Measurements from ENCODE around the gene ACP2. TPM values are rescaled to one million over a fixed set of nuclear protein-coding genes. Genes with fewer than 3 reads are reported as not detected.

Gene ACP2, protein sequence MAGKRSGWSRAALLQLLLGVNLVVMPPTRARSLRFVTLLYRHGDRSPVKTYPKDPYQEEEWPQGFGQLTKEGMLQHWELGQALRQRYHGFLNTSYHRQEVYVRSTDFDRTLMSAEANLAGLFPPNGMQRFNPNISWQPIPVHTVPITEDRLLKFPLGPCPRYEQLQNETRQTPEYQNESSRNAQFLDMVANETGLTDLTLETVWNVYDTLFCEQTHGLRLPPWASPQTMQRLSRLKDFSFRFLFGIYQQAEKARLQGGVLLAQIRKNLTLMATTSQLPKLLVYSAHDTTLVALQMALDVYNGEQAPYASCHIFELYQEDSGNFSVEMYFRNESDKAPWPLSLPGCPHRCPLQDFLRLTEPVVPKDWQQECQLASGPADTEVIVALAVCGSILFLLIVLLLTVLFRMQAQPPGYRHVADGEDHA
- total RNA-seq (2021; fragmentation: NEBNext Ultra II Directional; extraction: Animal tissue kit (Norgen Biotek cat#: 25700)) = 10 to 100 TPM; 33.4 to 37.4 (median 36.1) TPM
- long read RNA-seq, transcript ACP2-201 (11 exons, 2,203 nt) = major isoform, 27 of 34 reads
- long read RNA-seq, partial matches to known transcripts = 4 of 34 reads
- long read RNA-seq, other reads (novel, unspliced or antisense) = 3 of 34 reads

DNA sequence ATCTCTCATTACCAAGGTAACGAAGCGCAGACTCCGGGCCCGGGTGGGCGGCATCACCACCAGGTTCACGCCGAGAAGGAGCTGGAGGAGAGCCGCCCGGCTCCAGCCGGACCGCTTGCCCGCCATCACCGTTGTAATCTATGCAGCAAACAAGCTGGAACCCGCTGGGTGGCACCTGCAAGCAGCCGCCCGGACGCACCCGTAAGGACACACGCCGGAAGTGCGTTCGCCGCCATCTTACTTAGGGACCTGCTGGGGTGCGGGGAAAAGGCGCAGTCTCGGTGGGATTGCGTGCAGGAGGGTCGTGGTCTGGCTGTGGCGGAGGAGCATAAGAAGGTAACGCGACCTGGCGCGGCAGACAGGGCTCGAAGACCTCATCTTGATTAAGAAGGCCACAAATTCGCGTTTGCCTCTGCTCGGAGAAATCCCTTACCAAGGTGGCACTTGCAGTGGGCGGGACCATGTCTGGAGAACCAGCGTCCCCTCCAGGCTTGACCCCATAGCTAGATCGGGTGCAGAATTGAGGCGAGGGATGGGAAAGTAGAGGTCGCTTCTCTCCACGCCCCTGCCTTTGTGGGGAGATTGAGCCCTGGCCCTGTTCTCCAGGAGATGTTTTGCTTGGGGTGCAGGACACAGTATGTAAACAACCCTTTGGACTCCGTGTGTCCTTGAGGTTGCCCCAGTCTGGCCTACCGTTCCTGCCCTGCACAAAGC is at the start of gene ACP2:
TSS of gene ACP2 (minus strand) at position 151 of the 714 bp plus-strand sequence. CDS start at position 126, 25 bp downstream.
- peak; percentile 83 for DNase-seq
- Mint-ChIP-seq H3K36me3 (ENCODE audit: low read depth) (no peaks in the 10 kb centered on the region), H3K9me3 (no peaks in the 10 kb centered on the region), H3K27ac (peak within 1 kb of the TSS; percentile 94), H3K27me3 (ENCODE audit: insufficient read depth) (no peaks in the 10 kb centered on the region), H3K4me1 (ENCODE audit: low read depth) (peaks cover 14% of the 10 kb centered on the region), H3K4me3 (peak within 1 kb of the TSS; percentile 96)
- TF ChIP-seq, protein P1, sequence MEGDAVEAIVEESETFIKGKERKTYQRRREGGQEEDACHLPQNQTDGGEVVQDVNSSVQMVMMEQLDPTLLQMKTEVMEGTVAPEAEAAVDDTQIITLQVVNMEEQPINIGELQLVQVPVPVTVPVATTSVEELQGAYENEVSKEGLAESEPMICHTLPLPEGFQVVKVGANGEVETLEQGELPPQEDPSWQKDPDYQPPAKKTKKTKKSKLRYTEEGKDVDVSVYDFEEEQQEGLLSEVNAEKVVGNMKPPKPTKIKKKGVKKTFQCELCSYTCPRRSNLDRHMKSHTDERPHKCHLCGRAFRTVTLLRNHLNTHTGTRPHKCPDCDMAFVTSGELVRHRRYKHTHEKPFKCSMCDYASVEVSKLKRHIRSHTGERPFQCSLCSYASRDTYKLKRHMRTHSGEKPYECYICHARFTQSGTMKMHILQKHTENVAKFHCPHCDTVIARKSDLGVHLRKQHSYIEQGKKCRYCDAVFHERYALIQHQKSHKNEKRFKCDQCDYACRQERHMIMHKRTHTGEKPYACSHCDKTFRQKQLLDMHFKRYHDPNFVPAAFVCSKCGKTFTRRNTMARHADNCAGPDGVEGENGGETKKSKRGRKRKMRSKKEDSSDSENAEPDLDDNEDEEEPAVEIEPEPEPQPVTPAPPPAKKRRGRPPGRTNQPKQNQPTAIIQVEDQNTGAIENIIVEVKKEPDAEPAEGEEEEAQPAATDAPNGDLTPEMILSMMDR (IDR thresholded peaks at IDR 0.05) = peak; percentile 23; the same call in 1 of the 2 replicates

DNA sequence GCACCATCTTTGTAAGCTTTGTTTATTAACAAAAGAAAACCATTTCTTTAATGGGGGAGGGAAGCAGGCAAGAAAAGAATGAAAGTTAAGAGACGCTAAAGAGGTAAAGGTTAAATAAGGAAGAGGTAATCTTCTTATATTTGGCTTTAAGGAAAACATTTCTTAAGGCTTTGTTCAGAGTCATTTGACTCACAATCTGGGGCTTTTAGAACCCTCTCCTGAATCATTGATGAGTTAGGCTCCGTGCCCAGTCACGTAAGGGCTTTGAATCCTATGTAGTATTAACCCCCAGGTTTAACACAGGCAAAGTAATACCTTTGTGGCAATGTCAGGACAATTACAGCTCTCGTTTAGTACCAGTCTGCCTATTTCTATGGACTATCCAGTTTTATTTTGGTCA is 47.4 kb upstream of the ACP2 start:
- H3K36me3 Mint-ChIP-seq (ENCODE audit: low read depth) = peaks cover 42% of the 10 kb centered on the region
- TF ChIP-seq, protein P1 (IDR thresholded peaks at IDR 0.05) = no peak
- peaks cover 13% of the 10 kb centered on the region; the same call in 1 of the 2 replicates for H3K9me3 Mint-ChIP-seq
- no peaks in the 10 kb centered on the region; the same call in 1 of the 2 replicates for H3K27me3 Mint-ChIP-seq (ENCODE audit: insufficient read depth)
- no peaks in the 10 kb centered on the region for H3K4me1 Mint-ChIP-seq (ENCODE audit: low read depth)
- DNase-seq = no peak
- H3K27ac Mint-ChIP-seq = no peak overlapping the region
- no peak overlapping the region for H3K4me3 Mint-ChIP-seq

DNA sequence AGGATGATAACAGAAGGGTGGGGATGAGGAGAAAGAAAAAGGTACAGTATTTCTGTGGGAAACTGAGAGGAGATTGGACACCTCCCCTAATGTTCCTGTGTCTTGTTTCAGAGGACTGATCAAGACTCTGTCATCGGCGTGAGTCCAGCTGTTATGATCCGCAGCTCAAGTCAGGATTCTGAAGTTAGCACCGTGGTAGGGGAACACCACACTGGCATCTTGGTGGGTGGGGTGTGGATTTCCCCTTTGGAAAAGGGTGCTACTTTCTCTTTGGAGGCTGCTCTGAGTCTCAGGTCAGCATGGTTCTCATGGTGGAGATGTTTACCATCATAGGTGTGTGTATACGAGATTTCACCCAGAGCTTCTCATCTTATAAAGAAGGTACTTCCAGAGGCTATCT is 46.8 kb upstream of the ACP2 start:
- H3K9me3 Mint-ChIP-seq = peaks cover 13% of the 10 kb centered on the region; the same call in 1 of the 2 replicates
- no peak overlapping the region for H3K27ac Mint-ChIP-seq
- DNase-seq = no peak
- TF ChIP-seq, protein P1 (IDR thresholded peaks at IDR 0.05) = no peak
- no peak overlapping the region for H3K4me3 Mint-ChIP-seq
- H3K4me1 Mint-ChIP-seq (ENCODE audit: low read depth) = no peaks in the 10 kb centered on the region
- peaks cover 43% of the 10 kb centered on the region for H3K36me3 Mint-ChIP-seq (ENCODE audit: low read depth)
- H3K27me3 Mint-ChIP-seq (ENCODE audit: insufficient read depth) = no peaks in the 10 kb centered on the region; the same call in none of the 2 replicates

DNA sequence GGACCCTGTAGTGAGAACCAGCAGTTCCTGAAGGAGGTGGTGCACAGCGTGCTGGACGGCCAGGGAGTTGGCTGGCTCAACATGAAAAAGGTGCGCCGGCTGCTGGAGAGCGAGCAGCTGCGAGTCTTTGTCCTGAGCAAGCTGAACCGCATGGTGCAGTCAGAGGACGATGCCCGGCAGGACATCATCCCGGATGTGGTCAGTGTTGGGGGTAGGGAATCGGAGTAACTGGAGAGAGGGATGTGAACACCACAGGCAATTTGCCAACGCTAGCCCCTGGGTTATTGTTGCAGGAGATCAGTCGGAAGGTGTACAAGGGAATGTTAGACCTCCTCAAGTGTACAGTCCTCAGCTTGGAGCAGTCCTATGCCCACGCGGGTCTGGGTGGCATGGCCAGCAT is 41.2 kb upstream of the ACP2 start:
- Mint-ChIP-seq H3K4me1 (ENCODE audit: low read depth) (no peaks in the 10 kb centered on the region), H3K27me3 (ENCODE audit: insufficient read depth) (no peaks in the 10 kb centered on the region; the same call in 1 of the 2 replicates), H3K36me3 (ENCODE audit: low read depth) (peaks cover 23% of the 10 kb centered on the region; the same call in 1 of the 2 replicates), H3K4me3 (no peak overlapping the region), H3K27ac (no peak overlapping the region), H3K9me3 (no peaks in the 10 kb centered on the region)
- DNase-seq = no peak
- TF ChIP-seq, protein P1 (IDR thresholded peaks at IDR 0.05) = no peak

DNA sequence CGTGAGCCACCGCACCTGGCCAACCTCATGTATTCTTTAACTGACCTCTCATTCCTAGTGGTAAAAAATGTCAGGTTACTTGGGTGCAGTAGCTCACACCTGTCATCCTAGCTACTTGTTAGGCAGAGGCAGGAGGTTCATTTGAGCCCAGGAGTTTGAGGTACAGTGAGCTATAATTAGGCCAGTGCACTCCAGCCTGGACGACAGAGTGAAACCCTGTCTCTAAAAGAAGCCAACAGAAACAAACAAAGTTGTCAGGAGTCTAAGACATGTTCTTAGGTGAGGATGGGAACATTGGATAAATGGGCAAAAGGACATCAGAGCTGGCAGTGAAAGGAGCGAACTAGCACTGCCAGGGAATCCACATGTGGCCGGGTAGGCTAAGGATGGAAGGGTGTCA is 39.5 kb upstream of the ACP2 start:
- H3K36me3 Mint-ChIP-seq (ENCODE audit: low read depth) = peaks cover 29% of the 10 kb centered on the region
- no peak overlapping the region for H3K4me3 Mint-ChIP-seq
- TF ChIP-seq, protein P1 (IDR thresholded peaks at IDR 0.05) = no peak
- H3K27ac Mint-ChIP-seq = no peak overlapping the region
- no peaks in the 10 kb centered on the region for H3K4me1 Mint-ChIP-seq (ENCODE audit: low read depth)
- no peaks in the 10 kb centered on the region; the same call in 1 of the 2 replicates for H3K27me3 Mint-ChIP-seq (ENCODE audit: insufficient read depth)
- H3K9me3 Mint-ChIP-seq = no peaks in the 10 kb centered on the region
- DNase-seq = no peak

All from HFFc6 (cell line).